NCI-H2171 (cell line): ENCODE results near the gene CPNE9.

Experiments
- DNase-seq: peaks from one replicate; lab custom pipeline; 2025; lab: John Stamatoyannopoulos, UW

CPNE9 gene

DNA sequence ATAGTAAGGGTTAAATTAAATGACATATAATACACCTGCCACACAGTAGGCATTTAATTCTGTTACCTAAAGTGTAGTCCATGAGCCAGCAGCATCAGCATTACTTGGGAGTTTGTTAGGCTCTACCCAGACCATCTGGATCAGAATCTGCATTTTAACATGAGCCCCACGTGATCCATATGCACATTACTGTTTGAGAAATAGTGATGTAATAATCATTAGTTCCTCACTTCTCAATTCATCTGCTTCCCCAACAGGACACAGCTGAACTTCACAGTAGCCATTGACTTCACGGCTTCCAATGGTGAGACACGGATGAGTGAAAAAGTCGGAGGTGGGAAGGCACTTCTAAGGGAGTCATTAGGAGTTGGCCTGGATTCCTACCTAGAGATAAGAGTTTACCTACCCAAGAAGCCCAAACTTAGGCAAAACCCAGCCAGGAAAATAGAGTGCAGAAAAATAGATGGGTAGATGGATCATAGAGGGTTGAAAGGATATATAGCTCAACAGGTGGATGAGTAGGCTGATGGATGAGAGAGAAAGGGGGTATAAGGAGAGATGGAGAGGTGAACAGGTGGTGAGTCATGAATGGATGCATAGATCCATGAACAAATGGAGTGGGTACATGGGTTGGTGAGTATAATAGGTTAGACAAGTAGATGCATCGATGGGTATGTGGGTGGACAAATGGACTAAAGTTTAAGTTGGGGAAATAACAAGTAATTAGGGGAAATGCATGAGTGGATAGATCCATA is 13.3 kb downstream of the CPNE9 start:
- DNase-seq, result no peak

DNA sequence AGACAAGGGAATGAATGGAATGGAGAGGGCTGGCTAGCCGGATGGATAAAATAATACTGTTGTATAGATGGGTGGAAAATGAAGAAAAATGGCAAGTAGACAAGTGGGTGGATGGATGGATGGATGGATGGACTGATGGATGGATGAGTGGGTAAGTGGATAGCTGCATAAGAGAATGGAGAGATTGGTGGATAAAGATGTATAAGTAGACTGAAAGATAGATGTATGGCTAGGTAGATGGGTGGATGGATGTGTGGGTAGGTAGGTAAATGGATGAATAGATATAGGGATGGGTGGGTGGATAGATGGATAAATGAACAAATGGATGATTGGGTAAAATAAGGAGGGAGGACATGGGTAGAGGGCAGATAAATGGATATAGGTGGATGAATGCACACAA is 13.9 kb downstream of the CPNE9 start:
- no peak for DNase-seq

DNA sequence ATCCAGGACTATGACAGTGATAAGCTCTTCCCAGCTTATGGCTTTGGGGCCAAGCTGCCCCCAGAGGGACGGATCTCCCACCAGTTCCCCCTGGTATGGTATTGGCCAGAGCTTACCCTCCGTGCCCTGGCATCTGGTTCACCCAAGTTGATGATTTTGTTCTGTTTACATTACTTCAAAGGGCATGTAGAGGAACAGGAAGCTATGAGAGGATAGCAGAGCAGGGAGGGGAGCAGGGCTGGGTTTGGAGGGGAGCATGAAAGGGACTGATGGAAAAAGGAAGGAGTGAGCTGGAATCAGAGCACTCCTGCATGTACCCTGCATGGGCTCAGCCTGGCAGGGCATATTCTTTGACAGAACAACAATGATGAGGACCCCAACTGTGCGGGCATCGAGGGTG is 14.5 kb downstream of the CPNE9 start:
- no peak for DNase-seq

DNA sequence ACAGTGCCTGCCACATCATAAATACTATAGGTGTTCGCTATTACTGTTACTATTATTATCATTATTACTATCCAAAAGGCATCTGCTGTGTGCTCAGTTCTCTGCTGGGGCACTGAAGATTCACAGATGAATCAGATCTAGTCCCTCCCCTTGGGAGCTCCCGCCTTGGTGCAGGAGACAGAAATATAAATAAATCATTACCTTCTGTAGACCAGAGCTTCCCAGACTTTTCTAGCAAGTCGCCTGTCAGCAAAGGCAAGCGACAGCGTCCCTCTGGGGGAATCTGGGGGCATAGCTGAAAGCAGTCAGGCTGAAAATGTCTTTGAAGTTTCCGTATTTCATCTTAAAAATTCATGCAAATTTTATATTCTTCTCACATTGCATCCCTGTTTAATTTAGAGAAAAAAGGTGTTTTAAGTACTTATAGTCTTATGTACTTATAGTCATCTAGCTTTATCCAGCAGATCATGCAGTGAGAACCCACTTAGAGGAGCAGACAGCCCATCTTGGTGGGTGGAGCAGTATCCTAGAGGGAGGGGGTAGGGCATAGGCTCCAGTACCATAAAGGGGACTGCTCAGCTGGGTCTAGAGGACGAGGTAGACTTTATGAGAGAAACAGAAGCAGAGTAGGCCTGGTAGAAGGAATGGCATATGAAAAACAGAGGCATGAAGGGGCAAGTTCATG is 17.5 kb downstream of the CPNE9 start:
- DNase-seq, result no peak

DNA sequence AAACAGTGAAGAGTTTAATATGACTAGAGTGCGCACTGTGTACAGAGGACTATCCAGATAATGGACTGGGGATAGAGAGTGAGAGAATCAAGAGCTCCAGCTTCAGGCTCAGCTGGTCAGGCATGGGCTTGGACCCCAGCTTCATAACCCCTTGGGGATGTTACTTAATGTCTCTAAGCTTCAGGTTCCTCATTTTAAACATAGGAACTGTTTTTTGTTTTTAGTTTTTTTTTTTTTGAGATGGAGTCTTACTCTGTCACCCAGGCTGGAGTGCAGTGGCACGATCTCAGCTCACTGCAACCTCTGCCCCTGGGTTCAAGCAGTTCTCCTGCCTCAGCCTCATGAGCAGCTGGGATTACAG is 18.0 kb downstream of the CPNE9 start:
- no peak for DNase-seq

DNA sequence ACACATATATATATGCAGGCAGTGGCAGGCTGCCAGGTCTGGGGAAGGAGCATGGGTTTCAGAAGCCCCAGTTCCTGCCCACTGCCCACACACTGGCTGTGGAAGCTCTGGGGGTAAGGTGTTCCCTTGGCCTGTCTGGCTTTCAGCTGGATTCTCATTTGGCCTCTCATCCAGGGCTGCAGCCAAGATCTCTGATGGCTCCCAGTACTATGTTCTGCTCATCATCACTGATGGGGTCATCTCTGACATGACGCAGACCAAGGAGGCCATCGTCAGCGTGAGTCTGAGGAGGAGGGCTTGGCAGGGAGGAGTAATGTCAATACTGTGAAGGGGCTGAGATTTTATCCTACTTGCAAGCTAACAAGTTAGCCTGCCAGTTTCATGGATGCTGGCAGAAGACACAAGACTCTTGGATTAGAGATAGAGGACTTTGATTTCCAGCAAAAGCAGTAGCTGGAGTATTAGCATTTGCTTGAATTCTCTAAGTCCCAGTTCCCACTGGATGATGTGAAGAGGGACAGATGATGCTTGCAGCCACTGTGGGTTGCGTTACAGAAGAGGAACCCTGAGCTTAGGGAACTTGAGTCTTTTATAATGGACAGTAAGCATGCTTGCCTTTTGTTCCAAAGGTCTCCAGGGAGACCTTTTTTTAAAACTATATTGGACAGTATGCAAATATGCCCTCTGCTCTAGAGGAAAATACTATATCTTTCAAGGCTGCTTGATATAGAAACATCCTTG is 22.3 kb downstream of the CPNE9 start:
- DNase-seq, result no peak

DNA sequence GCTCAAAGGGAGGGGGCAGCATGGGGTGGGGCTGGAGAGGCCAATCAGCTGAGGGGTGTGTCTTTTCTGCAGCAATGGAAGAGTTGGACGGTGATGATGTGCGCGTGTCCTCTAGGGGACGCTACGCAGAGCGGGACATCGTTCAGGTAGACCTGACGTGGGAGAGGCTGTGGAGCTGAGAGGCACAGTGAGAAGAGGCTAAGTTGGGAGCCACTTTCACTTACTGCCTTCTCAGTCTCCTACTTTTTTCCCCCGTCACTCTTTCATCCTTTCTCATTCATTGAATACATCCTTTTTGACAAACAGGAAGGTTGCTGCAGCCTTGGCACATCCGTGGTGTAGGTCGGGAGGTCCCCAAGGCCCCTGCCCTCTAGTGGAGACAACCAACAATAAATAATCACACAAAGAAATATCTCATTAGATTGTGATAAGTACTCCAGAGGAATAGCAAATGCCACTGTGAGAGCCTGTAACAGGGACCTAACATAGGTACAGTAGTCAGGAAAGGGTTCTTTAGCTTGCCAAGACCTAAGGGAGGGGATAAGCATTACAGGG is 23.5 kb downstream of the CPNE9 start:
- no peak for DNase-seq

DNA sequence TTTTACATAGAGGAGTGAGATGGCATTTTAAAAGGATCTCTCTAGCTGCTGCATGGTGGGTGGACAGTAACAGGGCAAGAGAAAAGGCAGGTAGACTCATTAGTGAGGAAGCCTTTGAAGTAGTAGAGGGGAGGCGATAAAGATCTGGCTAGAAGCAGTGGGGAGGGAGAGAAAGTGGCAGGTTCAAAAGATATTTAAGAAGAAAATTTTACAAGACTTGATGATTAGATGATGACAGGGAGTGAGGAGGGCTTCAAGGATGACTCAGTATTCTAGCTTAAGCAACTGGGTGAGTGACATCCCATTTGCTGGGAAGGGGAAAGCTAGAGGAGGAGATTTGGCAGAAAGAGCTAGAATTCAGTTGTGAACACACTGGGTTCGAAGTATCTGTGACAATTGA is 24.1 kb downstream of the CPNE9 start:
- DNase-seq, result no peak

DNA sequence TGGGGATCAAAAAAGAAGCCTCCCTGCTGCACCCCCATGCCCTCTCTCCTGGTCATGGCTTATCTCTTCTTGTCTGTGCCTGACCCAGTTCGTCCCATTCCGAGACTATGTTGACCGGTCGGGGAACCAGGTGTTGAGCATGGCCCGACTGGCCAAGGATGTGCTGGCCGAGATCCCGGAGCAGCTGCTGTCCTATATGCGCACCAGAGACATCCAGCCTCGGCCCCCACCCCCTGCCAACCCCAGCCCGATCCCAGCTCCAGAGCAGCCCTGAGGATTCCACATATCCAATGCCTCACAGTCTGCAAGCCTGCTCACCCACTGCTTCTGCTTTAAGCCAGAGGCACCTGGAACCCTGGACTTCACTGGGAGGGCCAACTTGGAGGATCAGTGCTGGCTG is 25.8 kb downstream of the CPNE9 start:
- DNase-seq, result no peak

DNA sequence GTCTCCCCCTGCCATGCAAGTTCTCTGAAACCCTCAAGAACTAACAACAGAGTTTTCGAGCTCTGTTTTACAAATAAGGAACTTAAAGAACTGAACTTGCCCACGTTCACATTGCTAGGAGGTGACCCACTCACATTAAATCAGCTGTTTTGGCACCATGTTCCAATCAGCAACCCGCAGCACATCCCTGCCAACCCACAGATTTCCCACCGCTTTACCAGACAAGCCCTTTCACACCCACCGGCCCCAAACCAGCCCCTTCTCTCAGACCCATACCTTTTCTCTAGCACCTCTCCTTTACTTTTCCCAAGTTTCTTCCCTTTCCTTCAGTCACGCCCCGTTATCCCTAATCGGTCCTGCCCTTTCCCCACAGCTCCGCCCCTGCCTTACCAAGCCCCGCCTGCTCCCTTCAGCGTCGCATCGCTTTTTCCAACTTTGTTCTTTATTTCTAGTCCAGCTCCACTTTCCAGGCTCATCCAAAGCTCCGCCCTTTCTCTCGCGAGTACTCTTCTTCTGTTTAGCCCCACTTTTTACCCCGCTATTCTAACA is 27.1 kb downstream of the CPNE9 start:
- peak; percentile 63 for DNase-seq

DNA sequence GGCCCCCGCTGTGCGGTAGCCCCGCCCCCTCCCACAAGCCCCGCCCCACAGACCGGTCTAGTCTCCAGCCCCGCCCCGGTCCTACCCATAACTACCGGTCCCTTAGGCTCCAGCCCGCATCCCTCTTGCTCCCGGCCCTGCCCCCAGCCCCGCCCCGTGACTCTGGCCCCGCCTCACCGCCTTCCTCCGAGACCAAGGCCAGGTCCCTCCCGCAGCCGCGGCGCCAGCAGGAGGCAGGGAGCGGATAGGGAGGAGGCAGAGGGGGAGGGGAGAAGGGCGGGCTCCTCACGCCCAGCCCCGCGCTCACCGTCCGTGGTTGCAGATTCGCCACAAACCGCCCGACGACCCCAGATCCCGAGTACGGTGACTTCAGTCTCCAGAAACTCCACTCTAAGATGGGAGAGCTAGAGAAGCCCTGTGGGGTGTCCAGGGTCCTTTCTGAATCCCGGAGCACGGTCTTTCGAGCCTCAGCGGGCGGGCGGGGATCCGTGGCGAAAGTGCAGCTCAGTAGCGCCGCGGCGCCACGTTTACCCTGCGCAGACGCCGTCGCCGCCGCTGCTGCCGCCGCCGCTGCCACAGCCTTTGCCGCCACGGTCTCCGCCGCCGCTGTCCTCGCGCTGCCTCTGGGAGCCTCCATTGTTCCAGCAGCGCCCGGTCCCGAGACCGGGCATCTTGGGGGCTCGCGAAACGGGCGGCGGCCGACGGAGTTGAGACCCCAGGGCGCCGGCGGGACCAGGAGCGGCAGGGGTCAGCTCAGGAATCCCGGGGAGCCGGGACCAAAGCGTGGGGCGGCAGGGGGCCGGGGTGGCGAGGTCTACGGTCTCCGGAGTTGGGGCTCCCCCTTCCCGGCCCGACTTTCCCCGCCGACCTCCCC is 27.8 kb downstream of the CPNE9 start, which contains the start of gene BRPF1:
Gene BRPF1 (plus strand): TSS at position 530 of the 874 bp plus-strand sequence. CDS start 2,406 bp downstream, outside the sequence.
- peak; percentile 90 for DNase-seq

DNA sequence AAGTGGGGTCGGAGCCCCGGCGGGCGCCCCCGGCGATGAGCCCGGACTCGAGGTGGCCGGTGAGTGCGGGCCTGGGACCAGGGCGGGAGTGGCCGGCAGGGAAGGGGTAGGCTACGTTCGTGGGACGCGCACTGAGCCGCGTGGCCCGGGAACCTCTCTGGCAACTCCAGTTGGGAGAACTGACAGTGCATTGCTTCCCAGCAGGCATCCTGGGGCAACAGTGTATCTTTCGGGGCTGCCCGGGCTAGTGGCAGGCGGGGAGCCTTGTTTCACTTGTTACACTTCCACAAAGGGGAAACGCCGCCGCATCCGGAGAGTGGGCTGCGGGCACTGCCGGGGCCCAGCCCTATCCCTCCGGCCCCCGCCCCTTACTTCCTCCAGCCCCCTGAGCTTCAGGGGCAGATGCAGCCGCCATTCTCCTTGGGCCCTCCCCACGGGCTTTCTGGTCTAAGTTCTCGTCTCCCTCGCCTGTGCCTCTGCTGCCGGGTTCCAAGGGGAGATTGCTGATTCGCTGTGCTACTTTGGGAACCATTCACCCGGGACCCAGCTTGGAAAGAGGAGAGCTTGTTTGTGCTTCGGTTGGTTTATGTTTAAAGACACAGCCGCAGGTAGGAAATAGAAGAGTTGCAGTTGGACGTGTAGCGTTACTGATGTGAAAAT is 28.6 kb downstream of the CPNE9 start:
- DNase-seq, result no peak

DNA sequence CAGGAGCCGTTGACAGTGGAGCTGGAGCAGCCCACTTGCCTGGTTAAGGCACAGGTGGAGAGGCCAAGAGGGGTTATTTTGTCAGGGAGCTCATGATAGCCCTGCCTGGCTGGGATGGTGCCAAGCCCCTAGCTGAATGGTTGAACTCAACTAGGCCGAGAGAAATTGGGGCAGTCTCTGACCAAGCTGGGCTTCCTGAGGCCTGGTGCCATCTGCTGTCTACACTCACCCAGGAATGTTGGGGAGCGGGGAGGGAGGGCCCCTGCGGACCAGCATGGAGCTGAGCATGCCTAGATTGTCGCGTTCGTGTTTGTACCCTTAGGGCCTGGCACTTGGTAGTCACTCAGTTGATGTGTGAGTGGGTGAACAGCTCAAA is 29.1 kb downstream of the CPNE9 start:
- no peak for DNase-seq

DNA sequence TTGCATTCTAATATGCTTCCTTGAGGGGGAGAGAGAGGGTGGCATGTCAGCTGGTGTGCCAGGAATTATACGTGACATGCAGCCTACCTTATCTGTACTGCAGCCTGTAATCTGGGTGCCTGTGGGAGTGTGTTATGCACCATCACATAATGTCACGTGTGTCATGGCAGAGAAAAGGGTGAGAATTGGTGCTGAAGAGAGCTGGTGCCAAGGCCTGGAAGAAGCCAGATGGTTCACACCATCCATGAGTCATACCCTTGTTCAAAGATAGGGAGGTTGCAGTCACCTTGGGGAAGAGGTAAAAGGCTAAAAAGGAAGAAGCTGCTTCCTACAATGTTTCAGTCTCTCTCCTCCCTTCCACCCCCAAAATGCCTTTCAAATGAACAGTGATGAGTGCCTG is 33.2 kb downstream of the CPNE9 start:
- DNase-seq, result no peak

DNA sequence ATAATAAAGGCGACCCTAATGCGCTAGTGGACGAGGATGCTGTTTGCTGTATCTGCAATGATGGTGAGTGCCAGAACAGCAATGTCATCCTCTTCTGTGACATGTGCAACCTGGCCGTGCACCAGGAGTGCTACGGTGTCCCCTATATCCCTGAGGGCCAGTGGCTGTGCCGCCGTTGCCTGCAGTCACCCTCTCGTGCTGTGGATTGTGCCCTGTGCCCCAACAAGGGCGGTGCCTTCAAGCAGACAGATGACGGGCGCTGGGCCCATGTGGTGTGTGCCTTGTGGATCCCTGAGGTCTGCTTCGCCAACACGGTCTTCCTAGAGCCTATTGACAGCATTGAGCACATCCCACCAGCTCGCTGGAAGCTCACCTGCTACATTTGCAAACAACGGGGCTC is 35.5 kb downstream of the CPNE9 start:
- no peak for DNase-seq

DNA sequence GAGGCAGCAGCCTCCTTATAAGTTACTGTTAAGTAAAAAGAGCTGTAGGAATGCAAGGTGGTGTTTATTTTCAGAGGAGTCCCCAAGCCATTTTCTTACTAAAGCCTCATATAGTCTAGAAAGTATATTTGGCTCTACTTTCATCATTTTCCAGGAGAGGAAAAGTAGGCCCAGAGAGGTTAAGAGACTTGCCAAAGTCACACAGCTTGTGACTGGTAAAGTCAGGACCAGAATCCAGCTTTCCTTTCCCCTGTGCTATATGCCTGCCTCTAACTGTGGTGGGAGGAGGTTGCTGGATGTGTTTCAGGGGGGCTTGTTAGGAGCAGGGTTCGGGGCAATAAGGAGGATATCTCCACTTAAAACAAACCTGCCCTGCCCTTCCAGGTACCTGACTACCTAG is 38.9 kb downstream of the CPNE9 start:
- DNase-seq, result no peak

DNA sequence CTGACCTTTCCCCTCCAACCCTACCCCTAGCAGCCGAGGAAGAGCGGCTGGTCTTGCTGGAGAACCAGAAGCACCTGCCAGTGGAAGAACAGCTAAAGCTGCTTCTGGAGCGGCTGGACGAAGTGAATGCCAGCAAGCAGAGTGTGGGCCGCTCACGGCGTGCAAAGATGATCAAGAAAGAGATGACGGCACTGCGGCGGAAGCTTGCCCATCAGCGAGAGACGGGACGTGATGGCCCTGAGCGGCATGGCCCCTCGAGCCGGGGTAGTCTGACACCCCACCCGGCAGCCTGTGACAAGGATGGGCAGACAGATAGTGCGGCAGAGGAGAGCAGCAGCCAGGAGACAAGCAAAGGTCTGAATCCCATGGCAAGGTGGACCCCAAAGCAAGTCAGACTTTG is 39.9 kb downstream of the CPNE9 start:
- no peak for DNase-seq

DNA sequence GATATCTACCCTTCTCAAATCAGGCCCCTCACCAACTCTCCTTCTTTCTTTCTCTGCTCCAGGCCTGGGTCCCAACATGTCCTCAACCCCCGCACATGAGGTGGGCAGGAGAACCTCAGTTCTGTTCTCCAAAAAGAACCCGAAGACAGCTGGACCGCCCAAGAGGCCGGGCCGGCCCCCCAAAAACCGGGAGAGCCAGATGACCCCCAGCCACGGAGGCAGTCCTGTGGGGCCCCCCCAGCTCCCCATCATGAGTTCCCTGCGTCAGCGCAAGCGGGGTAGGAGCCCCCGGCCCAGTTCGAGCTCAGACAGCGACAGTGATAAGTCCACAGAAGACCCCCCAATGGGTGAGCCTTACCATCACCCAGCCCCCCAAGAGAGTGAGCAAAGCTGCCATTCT is 40.5 kb downstream of the CPNE9 start:
- no peak for DNase-seq

DNA sequence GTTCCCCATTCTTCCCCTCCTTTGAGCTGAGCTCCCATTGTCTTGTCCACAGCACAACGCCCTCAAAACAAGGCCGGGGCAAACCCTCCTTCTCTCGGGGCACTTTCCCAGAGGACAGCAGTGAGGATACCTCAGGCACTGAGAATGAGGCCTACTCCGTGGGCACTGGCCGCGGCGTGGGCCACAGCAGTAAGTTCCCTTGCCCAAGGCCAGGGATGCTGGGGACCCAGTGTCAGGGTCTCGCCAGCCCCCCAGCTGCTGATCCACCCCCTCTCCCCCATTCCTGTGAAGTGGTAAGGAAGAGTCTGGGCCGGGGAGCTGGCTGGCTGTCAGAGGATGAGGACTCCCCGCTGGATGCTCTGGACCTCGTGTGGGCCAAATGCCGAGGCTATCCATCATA is 41.9 kb downstream of the CPNE9 start:
- no peak for DNase-seq

DNA sequence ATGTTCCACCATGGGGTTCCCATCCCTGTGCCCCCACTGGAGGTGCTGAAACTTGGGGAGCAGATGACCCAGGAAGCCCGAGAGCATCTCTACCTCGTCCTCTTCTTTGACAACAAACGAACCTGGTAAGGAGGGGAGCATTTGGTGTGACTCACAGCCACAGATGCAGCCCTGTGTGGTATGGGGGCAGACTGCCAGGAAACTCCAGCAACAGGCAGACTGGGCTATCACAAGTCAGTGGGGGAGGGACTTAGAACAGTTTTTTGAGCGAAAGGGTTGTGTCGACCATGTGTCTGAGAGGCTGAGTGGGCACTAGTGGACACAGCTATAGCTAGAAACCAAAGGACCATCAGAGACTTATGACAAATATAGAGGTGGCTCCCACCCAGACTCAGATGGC is 42.7 kb downstream of the CPNE9 start:
- no peak for DNase-seq

DNA sequence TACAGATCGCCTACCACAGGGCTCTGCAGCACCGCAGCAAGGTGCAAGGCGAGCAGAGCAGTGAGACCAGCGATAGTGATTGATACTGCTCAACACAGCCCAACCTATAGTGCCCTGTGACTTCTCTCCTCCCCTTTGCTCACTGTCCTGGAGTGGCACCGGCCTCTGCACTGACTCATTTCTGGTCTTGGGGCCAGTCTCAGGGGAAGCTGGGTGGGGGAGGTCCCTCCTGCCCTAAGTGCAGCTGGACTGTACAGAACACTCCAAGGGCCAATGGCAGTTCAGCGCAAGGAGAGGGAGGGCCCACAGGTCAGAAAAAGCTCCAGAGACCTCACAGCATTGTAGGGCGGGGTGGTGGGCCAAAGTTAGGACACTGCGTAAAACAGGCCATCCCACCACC is 43.6 kb downstream of the CPNE9 start:
- no peak for DNase-seq
